IPS DF 4.7 (cell line): Measurements from ENCODE around the gene DLX1.
"Not testable (repeated sequence)": the region's sequence is repeated elsewhere in the genome, so short reads cannot be mapped to it uniquely, and the experiment has no call there.

Source experiments
- DNase-seq: peaks from one replicate; pipeline ENCODE4 v3.0.0-alpha.2; 2013; ENCODE audit warnings: low spot score; ENCODE audit errors: extremely low read depth

Gene DLX1

DNA sequence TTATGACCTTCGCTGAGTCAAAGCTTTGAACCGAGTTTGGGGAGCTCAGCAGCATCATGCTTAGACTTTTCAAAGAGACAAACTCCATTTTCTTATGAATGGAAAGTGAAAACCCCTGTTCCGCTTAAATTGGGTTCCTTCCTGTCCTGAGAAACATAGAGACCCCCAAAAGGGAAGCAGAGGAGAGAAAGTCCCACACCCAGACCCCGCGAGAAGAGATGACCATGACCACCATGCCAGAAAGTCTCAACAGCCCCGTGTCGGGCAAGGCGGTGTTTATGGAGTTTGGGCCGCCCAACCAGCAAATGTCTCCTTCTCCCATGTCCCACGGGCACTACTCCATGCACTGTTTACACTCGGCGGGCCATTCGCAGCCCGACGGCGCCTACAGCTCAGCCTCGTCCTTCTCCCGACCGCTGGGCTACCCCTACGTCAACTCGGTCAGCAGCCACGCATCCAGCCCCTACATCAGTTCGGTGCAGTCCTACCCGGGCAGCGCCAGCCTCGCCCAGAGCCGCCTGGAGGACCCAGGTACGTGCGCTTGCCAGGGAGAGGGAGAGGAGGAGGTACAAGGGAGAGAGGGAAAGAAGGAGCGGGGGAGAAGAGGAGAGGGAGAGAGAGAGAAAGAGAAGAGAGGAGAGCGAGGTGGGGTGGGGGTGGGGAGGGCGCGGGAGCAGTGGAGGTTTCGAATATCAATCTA is at the start of gene DLX1:
Gene DLX1 (plus strand): TSS at position 48 of the 700 bp plus-strand sequence. CDS start 171 bp downstream, at position 219.
- DNase-seq = no peak

DNA sequence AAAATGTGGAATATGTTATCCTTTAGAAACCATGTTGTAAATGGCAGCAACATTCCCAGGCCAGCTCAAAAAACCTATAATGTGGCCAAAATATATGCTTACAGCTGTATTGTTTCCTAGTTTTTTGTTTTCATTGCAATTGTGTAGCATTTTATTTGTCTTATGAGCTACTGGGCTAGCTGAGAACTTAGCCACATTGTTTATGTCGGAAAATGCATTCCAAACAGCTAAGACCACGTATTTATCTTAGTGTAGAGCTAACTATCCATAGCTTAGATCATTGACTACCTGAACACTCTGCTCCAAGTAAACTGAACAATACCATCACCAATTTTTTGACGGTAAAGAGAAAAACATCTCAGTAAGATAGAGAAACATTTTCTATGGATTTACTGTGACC is 47.2 kb upstream of the DLX1 start:
- DNase-seq = no peak

DNA sequence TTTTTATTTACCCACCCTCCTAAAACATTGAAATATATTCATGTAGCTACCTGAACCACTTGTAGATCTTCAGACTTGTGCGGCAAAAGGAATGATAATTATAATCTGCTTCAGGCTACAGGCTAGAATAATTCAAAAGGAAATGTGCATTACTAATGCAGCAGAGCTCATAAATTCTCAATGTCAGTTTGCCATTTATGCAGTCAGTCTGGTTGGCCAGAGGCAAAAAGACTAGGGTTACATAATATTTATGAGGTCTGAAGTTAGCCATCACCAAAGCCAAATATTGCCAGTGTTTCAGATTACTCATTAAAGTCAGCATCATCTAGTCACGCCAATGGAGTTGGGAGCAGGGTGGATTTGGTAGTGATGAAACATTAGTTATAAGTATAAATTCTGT is 46.7 kb upstream of the DLX1 start:
- no peak for DNase-seq

DNA sequence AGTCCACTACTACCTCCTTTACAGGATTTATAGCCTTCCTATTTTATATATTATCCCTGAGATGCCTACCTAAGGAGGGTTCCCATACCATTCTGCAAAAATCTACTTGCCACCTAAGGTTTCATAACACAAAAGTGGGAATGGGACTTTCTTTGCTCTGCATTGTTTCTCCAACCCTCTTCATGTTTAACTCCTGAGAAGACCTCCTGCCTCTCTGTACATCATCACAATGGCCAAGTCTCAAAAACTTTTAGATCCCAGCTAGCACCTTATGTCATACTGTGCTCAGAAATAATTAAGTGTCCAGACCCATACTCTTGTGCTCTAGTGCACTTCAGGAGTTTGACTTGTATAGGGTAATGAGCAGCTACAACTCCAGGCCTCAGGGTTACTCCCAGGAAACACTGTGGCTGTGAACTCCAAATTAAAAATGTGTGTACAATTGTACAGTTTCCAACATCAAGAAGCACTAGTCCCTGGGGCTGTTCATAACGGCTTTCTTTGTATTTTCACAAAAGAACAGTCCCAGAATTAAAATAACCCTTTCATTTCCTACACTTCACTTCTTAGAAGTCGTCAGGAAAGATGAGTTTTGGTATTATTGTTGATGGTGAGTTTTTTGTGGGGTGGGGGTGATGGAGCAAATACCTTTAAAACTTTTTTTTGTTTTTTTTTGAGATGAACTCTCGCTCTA is 46.1 kb upstream of the DLX1 start:
- DNase-seq = no peak

DNA sequence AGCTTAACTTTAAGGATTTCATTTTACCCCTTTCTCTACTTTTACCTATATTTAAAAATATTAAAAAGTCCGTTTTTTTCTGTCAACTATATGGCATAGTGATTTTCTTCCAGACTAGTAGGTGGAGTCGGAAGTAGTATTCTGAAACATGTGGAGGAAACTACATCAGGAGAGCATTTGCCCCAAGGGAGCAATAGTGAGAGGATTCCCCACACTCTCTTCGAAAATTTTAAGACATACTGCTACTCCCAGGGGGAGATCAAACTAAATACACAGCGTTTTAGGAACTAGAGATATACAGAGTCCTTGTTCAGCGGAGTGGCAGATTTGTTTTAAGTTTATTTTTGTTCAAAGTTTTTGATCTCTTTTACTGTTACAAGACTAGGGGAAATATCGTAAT is 45.0 kb upstream of the DLX1 start:
- no peak for DNase-seq

DNA sequence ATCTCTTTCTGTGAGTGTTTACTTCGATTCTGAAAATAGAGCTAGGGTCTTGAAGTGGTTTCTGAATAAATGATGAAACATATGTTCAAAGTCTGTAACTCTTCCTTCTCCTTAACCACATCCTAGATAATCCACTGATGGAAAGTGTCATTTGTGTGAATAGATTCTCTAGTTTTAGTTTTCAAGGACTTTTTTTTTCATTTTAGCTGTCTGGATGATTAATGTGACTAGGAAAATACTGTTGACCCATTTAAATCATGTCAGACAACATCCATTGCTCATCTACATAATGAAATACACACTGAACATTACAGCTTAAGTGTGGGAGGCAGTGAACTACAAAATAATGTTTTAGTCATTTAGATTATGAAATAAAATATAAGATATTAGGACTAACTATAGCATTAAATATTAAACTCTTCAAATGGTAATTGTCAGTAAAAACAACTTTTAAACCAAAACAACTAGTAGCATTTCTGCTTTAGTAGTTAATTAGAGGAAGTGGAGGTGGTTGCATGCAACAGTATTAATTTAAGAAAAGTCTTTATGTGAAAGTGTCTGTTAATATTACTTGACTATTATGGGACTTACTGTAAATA is 39.1 kb upstream of the DLX1 start:
- no peak for DNase-seq

DNA sequence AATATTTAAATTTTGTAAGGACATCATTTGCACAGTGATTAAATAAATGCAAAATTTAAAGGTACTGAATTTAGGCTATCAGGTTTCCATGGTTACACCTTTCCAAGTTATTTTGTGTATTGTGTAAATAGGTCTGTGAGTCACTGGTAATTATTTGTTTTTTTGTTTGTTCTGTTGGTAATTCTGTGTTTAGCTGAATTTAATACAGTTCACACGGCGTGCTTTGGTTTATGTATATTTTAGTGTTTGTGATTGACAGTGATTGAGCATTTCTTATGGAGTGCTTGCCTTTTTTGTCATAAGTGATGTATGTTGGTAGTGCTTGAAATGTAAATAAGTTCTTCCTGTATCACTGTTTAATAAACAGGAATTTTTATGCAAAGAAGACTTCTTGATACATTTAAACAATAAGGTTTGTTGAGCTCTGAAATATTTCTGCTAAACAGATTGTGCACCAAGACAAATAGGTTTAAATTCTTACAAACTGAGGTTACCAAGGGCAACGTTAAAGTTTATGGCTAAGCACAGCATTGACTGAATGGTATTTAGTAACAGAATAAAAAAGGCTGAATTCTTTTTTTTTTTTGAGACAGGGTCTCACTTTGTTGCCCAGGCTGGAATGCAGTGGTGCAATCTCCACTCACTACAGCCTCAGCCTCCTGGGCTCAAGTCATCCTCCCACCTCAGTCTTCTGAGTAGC is 38.3 kb upstream of the DLX1 start:
- no peak for DNase-seq

DNA sequence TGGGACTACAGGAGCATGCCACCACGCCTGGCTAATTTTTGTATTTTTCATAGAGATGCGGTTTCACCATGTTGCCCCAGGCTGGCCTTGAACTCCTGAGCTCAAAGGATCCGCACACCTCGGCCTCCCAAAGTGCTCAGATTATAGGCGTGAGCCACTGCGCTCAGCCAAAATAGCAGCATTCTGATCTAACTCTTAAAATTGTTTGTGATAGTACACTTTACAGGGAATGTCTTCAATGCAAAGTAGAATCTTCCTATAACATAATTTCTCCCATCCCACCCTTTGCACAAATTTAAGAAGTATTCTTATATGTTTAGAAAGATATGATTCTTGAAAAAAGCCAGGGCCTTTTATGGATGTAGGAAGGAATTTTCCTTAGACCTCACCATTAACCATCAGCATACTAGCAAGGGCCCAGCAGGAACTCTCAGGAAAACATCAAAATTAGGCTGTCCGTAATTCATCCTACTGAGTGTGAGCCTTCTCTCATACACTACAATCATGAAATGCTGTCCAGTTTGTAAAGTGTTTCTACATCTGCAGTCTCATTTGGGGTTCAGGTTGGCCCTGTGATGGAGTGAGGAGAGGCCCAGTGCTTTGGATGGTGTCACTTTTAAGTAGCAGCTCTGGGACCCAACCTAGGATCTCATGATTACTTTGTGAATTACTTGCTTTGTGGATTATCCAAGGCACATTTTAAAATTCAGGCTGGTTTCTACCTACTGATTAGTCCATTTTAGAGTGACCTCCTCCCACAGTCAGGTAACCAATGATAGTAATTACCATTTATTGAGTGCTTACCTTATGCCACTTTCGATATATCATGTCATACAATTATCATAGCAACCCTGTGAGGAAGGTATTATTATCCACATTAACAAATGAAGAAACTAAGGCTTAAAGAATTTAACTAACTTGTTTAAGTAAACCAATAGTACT is 37.5 kb upstream of the DLX1 start:
- DNase-seq = no peak

DNA sequence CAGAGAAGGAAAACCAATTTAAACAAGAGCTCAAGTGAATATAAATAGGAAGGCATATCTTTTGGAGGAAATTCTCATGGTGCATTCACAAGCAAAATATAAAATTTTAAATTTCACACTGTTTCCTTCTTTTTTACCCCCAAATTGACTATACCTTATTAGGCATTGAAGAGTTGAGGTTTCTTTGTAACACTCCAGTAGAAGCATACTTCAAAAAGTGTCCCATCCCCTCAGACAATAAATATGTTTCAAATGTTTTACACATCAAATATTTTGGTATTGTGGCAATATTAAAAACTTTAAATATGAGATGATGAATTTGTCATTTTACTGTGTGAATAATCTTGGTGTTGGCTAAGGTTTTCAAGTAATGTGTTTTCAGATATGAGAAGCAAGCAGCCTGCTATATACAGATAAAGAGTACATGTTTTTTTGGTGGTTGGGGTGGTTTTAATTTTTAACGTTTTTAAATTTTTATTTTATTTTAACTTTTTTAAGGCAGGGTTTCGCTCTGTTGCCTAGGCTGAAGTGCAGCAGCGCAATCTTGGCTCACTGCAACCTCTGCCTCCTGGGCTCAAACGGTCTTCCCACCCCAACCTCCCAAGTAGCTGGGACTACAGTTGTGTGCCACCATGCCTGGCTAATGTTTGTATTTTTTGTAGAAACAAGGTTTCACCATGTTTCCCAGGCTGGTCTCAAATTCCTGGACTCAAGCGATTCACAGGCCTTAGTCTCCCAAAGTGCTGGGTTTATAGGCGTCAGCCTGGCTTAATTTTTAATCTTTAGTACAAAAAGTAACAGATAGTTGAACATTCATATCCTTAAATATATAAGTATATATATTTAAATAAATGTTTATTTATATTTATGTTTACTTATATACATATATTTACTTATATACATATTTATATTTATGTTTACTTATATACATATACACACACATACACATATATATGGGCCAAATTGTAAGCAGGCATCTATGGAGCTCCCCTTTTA is 36.5 kb upstream of the DLX1 start:
- no peak for DNase-seq

DNA sequence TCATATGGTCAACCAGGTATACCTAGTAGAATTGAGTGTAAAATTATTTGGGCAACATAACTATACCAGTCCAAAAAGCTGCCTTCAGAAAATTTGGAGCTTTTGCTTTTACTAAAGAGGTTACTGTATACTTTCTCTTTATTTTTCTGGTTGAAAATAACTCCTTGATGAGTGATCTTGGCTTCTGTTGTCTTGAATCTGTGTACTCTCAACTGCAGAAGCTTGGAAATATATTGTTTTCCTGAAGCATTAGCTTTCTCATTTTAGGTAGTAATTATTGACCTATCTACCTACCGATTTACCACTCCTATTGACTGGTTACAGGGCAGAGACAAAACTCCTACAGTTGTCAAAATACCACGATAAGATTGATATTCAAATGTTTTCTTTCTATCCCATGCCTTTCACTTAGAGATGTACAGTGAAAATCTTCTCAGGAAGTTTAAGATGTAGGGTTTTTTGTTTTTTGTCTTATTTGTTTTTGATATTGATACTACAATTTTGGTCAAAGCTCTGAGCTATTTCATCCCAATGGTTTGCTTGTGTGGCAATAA is 35.7 kb upstream of the DLX1 start:
- DNase-seq = no peak

DNA sequence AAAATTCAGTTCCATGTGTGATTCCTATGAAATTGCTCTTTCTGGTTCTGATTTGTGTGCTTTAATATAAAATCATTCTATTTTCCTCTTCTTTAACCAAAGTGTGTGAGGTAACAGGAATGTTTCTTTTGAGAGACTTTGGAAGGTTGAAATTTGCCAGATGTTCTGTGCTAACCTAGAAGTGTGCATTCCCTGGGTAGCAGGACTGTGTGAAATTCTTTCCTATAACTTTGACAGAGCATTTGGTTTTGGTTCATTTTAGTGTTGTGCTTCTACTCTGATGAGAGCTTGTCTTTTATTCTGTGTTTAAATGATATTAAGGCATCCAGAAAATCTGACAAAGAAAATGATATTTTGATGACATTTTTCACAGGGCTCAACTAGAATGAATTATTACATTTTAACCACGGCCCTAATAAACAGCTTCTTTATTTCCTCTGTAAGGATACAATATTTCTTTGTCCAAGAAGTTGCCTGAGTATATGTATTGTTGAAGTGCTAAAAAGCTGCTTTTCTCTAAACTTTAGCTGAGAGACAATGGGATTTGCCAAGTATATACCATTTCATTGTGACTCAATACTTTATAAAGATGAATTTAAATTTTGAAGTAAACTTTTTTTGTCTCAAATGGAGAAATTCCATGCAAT is 34.7 kb upstream of the DLX1 start:
- no peak for DNase-seq

DNA sequence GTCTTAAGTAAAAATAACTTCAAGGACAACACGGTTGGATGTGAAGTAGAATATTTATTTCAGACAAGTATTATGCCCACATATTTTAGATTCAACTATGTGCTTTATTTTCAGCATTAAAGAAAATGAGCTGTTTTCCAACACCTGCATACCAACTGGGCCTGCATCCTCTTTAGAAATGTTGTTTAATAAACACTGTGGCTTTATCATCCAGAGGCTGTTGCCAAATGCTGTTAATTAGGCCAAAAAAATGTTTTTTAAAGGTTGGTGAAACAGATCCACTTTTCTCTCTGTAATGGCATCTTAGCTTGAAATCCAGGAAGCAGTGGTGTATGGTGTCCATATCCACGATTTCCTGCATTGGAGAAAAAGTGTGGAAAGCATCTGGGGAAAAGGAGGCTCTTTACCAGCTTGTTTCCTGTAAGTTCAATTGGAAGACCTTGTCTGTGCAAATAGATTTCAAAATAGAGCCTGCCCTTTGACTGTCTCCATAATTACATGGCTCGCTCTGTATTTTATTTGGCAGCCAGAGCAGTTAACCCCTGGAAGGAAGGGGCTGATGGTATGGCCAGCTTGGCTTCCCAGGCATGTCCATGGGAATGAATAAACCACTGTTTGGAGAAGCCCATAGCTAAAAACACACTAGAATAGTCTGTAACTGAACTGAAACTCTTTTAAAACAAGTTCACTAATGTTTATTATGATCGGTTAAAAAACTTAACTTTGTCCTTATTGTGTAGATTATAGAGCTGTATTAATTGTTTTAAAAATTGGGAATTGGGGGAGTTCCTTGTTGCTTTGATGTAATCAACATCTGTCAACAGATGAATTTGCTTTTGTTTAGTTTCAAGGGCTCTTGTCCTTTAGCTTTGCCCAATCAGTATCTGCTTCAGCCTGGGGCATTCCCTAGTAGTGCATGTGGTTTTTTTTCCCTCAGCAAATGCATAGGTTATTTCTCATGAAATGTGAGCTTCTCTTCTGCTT is 33.0 kb upstream of the DLX1 start:
- no peak for DNase-seq

DNA sequence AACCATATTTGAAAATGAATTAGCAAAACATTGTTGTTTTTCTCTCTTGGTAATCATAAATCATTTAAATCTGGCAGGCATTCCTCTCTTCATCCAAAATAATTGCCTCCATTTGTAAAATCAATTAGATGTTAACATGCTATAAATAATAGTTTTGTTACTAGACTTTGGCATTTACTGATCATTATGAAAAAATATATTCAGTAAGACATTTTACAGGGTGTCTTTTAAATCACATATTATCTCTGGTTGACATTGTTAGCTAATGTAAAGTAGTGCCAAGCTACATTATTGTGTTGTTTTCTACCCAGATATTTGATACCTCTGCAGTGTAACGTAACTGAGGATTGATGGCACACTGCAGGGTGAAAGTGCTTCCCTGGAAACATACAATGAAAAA is 31.8 kb upstream of the DLX1 start:
- no peak for DNase-seq

DNA sequence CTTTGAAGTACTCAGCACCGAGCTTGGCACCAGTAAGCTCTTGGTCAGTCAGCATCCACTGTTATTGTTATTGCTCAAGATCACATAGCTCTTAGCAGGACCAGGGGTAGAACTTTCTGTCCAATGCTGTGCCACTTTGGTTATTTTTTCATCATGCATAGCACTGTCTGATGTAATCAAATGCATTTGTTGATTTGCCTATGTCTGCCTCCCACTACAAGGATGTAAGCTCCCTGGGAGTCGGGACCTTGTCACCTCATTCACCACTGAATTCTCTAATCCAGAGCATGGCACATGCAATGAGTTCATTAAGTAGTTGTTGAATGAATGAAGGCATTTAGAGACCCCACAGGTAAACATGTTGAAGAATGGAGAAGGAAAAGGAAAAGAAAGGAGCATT is 29.0 kb upstream of the DLX1 start:
- no peak for DNase-seq

DNA sequence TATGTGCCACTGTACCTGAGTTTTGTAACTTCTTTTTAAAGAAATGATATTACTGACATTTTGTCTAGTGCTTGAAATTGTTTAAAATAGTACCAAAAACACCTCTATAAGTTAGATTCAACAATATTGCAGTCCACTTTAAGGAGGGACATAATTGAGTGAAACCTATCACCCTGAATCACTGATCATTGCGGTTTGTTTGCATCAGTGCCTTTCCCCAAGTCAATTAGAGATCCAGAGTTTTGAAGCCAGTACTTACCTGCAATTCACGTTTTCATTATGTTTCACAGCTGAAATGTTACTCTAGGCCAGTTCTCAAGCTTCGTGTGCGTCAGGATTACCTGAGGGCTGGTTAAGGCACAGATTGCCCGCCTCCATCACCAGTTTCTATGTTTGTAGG is 26.6 kb upstream of the DLX1 start:
- DNase-seq = no peak

DNA sequence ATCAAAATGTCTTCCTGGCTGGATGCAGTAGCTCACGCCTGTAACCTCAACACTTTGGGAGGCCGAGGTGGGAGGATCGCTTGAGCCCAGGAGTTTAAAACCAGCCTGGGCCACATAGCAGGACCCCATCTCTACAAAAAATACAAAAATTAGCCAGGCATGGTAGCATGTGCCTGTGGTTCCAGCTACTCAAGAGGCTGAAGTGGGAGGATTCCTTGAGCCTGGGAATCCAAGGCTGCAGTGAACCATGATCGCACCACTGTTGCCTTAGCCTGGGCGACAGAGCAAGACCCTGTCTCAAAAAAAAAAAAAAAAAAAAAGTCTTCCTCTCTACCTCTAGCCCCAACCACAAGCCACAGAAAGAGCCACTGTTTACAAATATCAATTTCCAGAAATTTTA is 25.2 kb upstream of the DLX1 start:
- DNase-seq = not testable (repeated sequence)

DNA sequence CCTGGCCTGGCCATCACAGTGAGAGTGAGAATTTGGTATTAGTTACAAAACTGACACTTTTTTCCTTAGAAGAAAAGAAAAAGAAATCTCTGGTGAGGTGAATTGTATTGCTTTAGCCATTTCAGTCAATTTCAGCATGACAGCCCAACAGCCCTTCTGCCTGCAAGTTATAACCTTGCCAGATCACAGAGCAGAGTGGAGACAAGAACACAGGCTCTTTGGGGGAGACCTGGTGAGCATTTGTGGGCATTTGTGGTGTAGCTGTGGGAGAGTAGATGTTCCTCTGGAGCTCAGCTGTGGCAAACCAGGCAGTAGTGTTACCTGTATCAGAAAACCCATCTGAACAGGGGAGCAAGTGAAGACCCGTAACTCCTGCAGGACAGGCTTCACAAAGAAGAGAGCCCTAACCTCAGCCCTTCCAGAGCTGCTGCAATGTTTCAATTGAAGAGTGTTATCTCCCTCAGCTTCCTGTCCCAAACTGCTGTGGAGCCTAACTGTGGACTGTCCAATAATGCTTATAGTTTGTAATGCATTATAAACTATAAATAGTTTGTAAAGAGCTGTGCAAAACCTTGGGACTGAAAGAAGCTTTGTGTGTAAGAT is 22.8 kb upstream of the DLX1 start:
- DNase-seq = no peak
